Endothelial cell (in vitro differentiated cells): ENCODE data around the gene SBF2. TPM values are rescaled to one million over a fixed set of nuclear protein-coding genes. Genes with fewer than 3 reads are reported as not detected.
A peak's percentile ranks its signal among the peaks of the same experiment; 100 is the strongest.

ENCODE experiments used
- DNase-seq: peaks from one replicate; pipeline ENCODE4 v3.0.0; 2021; ENCODE audit warnings: low spot score
- H3K27ac Mint-ChIP-seq: one replicate; pipeline ENCODE4 v1.8.0; 2021; ENCODE audit warnings: mixed read lengths, inconsistent platforms; ENCODE audit not compliant: unreplicated experiment
- H3K27me3 Mint-ChIP-seq: one replicate; pipeline ENCODE4 v1.8.0; 2021; ENCODE audit warnings: mild to moderate bottlenecking, moderate library complexity, mixed read lengths, inconsistent platforms; ENCODE audit not compliant: unreplicated experiment
- H3K36me3 Mint-ChIP-seq: one replicate; pipeline ENCODE4 v1.8.0; 2021; ENCODE audit warnings: mild to moderate bottlenecking, low read depth, mixed read lengths, inconsistent platforms; ENCODE audit not compliant: unreplicated experiment
- H3K4me1 Mint-ChIP-seq: one replicate; pipeline ENCODE4 v1.8.0; 2021; ENCODE audit warnings: mild to moderate bottlenecking, mixed read lengths, inconsistent platforms; ENCODE audit not compliant: unreplicated experiment
- H3K4me3 Mint-ChIP-seq: one replicate; pipeline ENCODE4 v1.8.0; 2021; ENCODE audit warnings: mild to moderate bottlenecking, mixed read lengths, inconsistent platforms; ENCODE audit not compliant: unreplicated experiment
- H3K9me3 Mint-ChIP-seq: one replicate; pipeline ENCODE4 v1.8.0; 2021; ENCODE audit warnings: mixed read lengths, inconsistent platforms; ENCODE audit not compliant: unreplicated experiment
- CTCF ChIP-seq: fragments of 200-600 bp; sonication (generic); IDR thresholded peaks from one replicate; pipeline ENCODE4 v1.5.0; 2021; ENCODE audit warnings: antibody characterized with exemption; ENCODE audit not compliant: unreplicated experiment
- total RNA-seq: library from RNA; stranded (reverse); fragmentation: NEBNext Ultra II Directional; extraction: Animal tissue kit (Norgen Biotek cat#: 25700); gene quantifications from one replicate; pipeline ENCODE4 v1.2.1, GENCODE V29; 2021; ENCODE audit not compliant: unreplicated experiment

The SBF2 gene
- total RNA-seq, 1 donor from 2014 or later: 40.8 TPM

DNA sequence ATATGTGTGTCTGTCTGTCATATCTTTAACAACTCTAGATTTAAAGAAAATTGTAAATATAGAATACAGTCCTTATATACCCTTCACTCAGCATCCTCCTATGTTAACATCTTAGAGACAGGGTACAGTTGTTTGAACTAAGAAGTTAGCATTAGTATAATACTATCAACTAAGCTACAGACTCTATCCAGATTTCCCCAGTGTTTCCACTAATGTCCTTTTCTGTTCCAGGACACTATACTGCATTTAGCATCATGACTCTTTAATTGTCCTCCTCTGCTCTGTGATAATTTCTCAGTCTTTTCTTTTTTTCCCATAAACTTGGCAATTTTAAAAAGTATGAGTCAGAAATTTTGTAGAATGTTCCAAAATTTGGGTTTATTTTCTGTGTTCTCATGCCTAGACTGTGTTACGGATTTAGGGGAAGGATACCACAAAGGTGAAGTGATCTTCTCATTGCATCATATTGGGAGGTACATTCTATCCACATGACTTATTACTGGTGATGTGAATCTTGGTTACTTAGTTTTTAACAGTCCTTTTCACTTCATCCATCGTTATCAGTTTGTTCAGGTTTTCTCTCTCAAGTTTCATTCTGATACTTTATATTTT is 168.4 kb downstream of the SBF2 start:
- no peaks in the 10 kb centered on the region for H3K36me3 Mint-ChIP-seq
- no peak for TF ChIP-seq CTCF
- no peaks in the 10 kb centered on the region for H3K9me3 Mint-ChIP-seq
- peaks cover 3% of the 10 kb centered on the region for H3K27me3 Mint-ChIP-seq
- no peak overlapping the region for H3K4me3 Mint-ChIP-seq
- peaks cover 34% of the 10 kb centered on the region for H3K4me1 Mint-ChIP-seq
- no peak for DNase-seq
- no peak overlapping the region for H3K27ac Mint-ChIP-seq

- Mint-ChIP-seq H3K27ac (no peak overlapping the region), H3K4me3 (no peak overlapping the region), H3K36me3 (no peaks in the 10 kb centered on the region), H3K27me3 (peaks cover 3% of the 10 kb centered on the region), H3K9me3 (no peaks in the 10 kb centered on the region), H3K4me1 (peaks cover 31% of the 10 kb centered on the region)
- no peak for DNase-seq
- TF ChIP-seq CTCF: no peak
Measured at GRCh38 chr11:10122326-10123197, 171.5 kb downstream of the SBF2 start.

GRCh38 chr11:10118865-10119264 is 175.2 kb downstream of the SBF2 start:
- DNase-seq: no peak
- H3K4me1 Mint-ChIP-seq: peaks cover 22% of the 10 kb centered on the region
- no peak for TF ChIP-seq CTCF
- no peaks in the 10 kb centered on the region for H3K9me3 Mint-ChIP-seq
- peaks cover 3% of the 10 kb centered on the region for H3K36me3 Mint-ChIP-seq
- H3K27ac Mint-ChIP-seq: no peak overlapping the region
- H3K4me3 Mint-ChIP-seq: no peak overlapping the region
- H3K27me3 Mint-ChIP-seq: peaks cover 3% of the 10 kb centered on the region

DNA sequence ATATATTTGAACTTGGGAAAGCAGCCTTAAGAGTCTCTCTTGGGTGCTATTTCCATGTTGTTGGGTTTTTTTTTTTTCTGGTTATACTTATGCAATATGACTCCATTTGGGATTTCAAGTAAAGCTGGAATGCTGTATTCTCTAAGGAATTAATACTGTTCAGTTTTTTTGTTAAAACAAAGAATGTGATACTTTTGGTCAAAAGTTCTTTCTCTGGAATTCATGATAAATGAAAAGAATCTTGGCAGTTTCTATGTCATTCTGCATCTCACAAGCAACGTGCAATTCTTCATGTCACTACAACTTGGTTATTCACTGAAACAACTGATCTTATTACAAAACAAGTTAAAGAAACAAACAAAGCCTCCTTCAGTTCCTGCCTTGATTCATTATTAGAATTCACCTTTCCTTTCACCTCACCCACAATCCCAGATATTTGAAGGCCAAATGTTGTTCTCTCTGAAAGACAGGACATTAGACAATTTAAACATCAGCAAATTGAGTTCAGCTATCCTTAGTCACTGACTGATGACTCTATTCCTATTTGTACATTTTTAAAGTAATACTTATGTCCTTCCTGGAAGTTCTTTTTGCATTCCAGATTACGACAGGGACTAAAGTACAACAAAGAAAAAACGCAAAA is 176.2 kb downstream of the SBF2 start:
- peaks cover under 1% of the 10 kb centered on the region for H3K27me3 Mint-ChIP-seq
- H3K9me3 Mint-ChIP-seq: no peaks in the 10 kb centered on the region
- peak overlapping the region; percentile 86 for H3K27ac Mint-ChIP-seq
- H3K36me3 Mint-ChIP-seq: peaks cover 3% of the 10 kb centered on the region
- TF ChIP-seq CTCF: no peak
- no peak for DNase-seq
- H3K4me1 Mint-ChIP-seq: peaks cover 19% of the 10 kb centered on the region
- no peak overlapping the region for H3K4me3 Mint-ChIP-seq
